ENCODE data around the gene TRAPPC12. TPM values are rescaled to one million over a fixed set of nuclear protein-coding genes. Genes with fewer than 3 reads are reported as not detected.

TRAPPC12 gene
- total RNA-seq, 1 donor from 2014 or later = 98.7 TPM

GRCh38 chr2:3460831-3461800 is 81.6 kb downstream of the TRAPPC12 start:
- Mint-ChIP-seq H3K4me3 (no peak overlapping the region), H3K4me1 (ENCODE audit: unreplicated experiment) (peaks cover 8% of the 10 kb centered on the region), H3K27ac (no peak overlapping the region), H3K9me3 (no peaks in the 10 kb centered on the region), H3K36me3 (peaks cover 4% of the 10 kb centered on the region), H3K27me3 (no peaks in the 10 kb centered on the region)
- TF ChIP-seq, protein P1, sequence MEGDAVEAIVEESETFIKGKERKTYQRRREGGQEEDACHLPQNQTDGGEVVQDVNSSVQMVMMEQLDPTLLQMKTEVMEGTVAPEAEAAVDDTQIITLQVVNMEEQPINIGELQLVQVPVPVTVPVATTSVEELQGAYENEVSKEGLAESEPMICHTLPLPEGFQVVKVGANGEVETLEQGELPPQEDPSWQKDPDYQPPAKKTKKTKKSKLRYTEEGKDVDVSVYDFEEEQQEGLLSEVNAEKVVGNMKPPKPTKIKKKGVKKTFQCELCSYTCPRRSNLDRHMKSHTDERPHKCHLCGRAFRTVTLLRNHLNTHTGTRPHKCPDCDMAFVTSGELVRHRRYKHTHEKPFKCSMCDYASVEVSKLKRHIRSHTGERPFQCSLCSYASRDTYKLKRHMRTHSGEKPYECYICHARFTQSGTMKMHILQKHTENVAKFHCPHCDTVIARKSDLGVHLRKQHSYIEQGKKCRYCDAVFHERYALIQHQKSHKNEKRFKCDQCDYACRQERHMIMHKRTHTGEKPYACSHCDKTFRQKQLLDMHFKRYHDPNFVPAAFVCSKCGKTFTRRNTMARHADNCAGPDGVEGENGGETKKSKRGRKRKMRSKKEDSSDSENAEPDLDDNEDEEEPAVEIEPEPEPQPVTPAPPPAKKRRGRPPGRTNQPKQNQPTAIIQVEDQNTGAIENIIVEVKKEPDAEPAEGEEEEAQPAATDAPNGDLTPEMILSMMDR (conservative IDR thresholded peaks at IDR 0.05) = no peak
- DNase-seq (ENCODE audit: extremely low spot score, unreplicated experiment) = peak; percentile 58

DNA sequence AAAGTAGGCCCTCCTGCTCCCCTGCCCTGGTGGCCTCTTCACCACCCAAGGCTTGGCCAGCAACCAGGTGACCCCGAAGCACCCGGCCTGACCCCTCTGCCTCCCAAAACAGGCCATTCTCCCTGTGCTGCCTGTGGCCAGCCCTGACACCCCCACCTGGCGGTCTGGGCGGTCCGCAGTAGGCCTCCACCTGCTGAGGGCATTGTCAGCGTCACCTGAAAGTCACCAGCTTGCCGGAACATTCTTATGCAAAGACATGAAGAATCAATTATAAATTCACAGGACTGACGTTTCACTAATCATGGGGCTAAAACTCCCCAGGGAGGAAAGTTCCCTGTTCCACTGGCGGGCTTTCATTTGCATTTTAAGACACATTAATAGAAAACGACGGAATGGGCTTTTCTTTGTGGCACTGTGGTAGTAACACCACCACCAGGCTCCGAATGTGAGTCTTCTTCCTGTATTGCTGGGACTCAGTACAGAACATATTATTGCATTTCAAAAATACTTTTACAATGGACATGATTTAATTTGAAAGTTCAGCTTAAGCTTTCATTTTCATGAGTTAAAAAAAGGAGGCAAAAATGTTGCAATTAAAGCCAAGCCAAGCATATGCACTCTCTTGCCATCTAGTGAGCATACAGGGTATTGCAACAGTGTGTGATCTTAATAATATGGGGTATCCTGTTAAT is 82.5 kb downstream of the TRAPPC12 start:
- DNase-seq (ENCODE audit: extremely low spot score, unreplicated experiment) = peak; percentile 43
- peak overlapping the region; percentile 46 for H3K27ac Mint-ChIP-seq
- TF ChIP-seq, protein P1 (conservative IDR thresholded peaks at IDR 0.05) = peak; percentile 94
- H3K4me3 Mint-ChIP-seq = no peak overlapping the region
- H3K36me3 Mint-ChIP-seq = peaks cover 3% of the 10 kb centered on the region
- H3K4me1 Mint-ChIP-seq (ENCODE audit: unreplicated experiment) = peaks cover 8% of the 10 kb centered on the region
- no peaks in the 10 kb centered on the region for H3K27me3 Mint-ChIP-seq
- no peaks in the 10 kb centered on the region for H3K9me3 Mint-ChIP-seq

DNA sequence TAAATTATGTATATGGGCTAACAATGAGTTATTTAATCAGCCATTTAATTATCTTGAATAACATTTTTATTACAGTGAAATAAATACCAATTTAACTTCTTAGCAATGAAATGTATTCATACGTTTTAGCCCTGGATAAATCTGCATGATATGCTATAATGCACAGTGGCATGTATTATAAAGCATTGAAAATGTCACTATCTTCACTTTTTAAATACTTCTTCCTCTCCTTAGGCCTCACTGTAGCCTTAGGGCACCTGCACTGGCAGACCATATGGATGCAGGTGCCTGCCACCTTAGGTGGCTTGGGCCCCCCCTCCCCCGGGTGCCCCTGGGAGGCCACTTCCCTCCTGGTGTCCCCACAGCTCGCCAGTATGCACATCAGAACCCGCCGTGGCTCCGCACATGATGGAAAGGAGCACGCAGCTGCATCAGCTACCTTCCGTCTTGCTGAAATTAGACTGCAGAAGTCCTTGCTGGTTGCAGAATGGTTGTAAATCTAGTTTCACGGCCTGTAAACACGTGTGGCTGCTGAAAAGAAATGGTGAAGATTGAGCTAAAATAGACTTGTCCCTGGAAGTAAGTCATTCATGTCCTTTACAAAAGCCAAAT is 83.1 kb downstream of the TRAPPC12 start:
- Mint-ChIP-seq H3K4me1 (ENCODE audit: unreplicated experiment) (peaks cover 8% of the 10 kb centered on the region), H3K27me3 (no peaks in the 10 kb centered on the region), H3K36me3 (peaks cover 3% of the 10 kb centered on the region), H3K9me3 (no peaks in the 10 kb centered on the region), H3K27ac (no peak overlapping the region), H3K4me3 (no peak overlapping the region)
- no peak for DNase-seq (ENCODE audit: extremely low spot score, unreplicated experiment)
- TF ChIP-seq, protein P1 (conservative IDR thresholded peaks at IDR 0.05) = peak; percentile 27

DNA sequence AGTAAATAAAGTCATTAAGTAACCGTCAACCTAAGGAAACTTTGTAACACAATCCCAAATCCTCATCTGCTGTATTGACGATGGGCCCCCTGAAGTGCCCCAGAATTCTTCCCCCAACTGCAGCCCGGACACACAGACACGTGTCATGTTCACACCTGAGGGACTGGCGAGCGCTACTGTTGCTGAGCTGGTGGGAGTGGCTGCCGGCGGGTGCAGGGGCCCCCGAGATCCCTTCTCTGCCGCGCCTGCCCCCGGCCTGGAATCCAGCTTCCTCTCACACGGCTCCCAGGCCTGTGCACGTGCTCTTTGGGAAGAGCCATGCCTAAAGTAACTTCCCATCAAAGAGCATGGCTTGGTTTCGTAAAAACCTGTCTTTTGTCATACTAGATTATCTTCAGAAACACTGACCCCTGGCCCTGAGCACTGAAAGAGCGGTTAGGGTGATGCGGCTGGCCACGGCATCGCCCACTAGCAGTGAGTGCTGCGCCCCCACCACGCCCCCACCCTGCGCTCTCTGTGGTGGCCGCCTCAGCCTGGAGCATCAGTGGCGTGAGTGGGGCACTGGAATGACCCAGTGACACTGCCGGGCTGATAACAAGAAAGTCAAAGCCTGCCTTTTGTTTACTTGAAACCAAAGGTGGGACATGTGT is 83.8 kb downstream of the TRAPPC12 start:
- H3K27ac Mint-ChIP-seq = no peak overlapping the region

More for the DNA sequence above, 83.8 kb downstream of the TRAPPC12 start:
- DNase-seq (ENCODE audit: extremely low spot score, unreplicated experiment) = no peak
- no peak overlapping the region for H3K4me3 Mint-ChIP-seq
- peaks cover 8% of the 10 kb centered on the region for H3K4me1 Mint-ChIP-seq (ENCODE audit: unreplicated experiment)
- TF ChIP-seq, protein P1 (conservative IDR thresholded peaks at IDR 0.05) = no peak
- peaks cover 9% of the 10 kb centered on the region for H3K36me3 Mint-ChIP-seq
- H3K27me3 Mint-ChIP-seq = no peaks in the 10 kb centered on the region
- H3K9me3 Mint-ChIP-seq = no peaks in the 10 kb centered on the region

Measured in type B pancreatic cell (in vitro differentiated cells).